Duodenal mucosa (tissue), 2 donors: ENCODE data around the gene MGAT4A.

Experiments
- H3K27ac ChIP-seq: one replicate; pipeline ENCODE4 v1.7.0; 2013; ENCODE audit warnings: low read depth, low read length
- H3K27me3 ChIP-seq, 2 donors: one replicate each; pipeline ENCODE4 v1.7.0; 2013; ENCODE audit warnings: low read length in 2 of 2, control low read depth in 1 of 2; ENCODE audit not compliant: insufficient read depth in 2 of 2, control insufficient read depth in 1 of 2
- H3K36me3 ChIP-seq, 2 donors: one replicate each; pipeline ENCODE4 v1.7.0; 2013; ENCODE audit warnings: low read length in 2 of 2, control low read depth in 1 of 2; ENCODE audit not compliant: insufficient read depth in 2 of 2, control insufficient read depth in 1 of 2
- H3K4me1 ChIP-seq, 2 donors: one replicate each; pipeline ENCODE4 v1.7.0; 2013; ENCODE audit warnings: low read length in 2 of 2, control low read depth in 1 of 2; ENCODE audit not compliant: insufficient read depth in 2 of 2, control insufficient read depth in 1 of 2
- H3K4me3 ChIP-seq, 2 donors: one replicate each; pipeline ENCODE4 v1.7.0; 2013; ENCODE audit warnings: low read length in 2 of 2, low read depth in 1 of 2
- H3K9ac ChIP-seq, 2 donors: one replicate each; pipeline ENCODE4 v1.7.0; 2013; ENCODE audit warnings: low read length in 2 of 2, low read depth in 1 of 2
- H3K9me3 ChIP-seq, 2 donors: one replicate each; pipeline ENCODE4 v1.7.0; 2013; ENCODE audit warnings: low read length in 2 of 2, control low read depth in 1 of 2; ENCODE audit not compliant: control insufficient read depth in 1 of 2

MGAT4A gene

GRCh38 chr2:98731041-98731893 lies at the start of gene MGAT4A:
Gene MGAT4A (minus strand): TSS chr2:98731132. CDS start chr2:98726332, 4,800 bp downstream.
- no peaks in the 10 kb centered on the region for H3K27me3 ChIP-seq
- H3K4me1 ChIP-seq: peaks cover 37 to 44% of the 10 kb centered on the region in 2 donors
- H3K4me3 ChIP-seq: peak within 1 kb of the TSS; percentile 88 to 94
- peak within 1 kb of the TSS; percentile 86 to 93 for H3K9ac ChIP-seq
- peak within 1 kb of the TSS; percentile 71 for H3K27ac ChIP-seq
- H3K9me3 ChIP-seq: no peaks in the 10 kb centered on the region
- no peaks in the 10 kb centered on the region for H3K36me3 ChIP-seq

- Histone ChIP-seq H3K27me3 (no peaks in the 10 kb centered on the region), H3K36me3 (no peaks in the 10 kb centered on the region), H3K4me1 (no peaks in the 10 kb centered on the region), H3K27ac (no peak overlapping the region), H3K9ac (no peak overlapping the region), H3K9me3 (peaks cover 0 to 13% of the 10 kb centered on the region in 2 donors), H3K4me3 (no peak overlapping the region)
Observed at GRCh38 chr2:98778741-98779483, 48.0 kb upstream of the MGAT4A start.

- H3K4me1 ChIP-seq: no peaks in the 10 kb centered on the region
- H3K27ac ChIP-seq: no peak overlapping the region
- H3K27me3 ChIP-seq: no peaks in the 10 kb centered on the region
- peaks cover 0 to 13% of the 10 kb centered on the region in 2 donors for H3K9me3 ChIP-seq
- H3K4me3 ChIP-seq: no peak overlapping the region
- H3K36me3 ChIP-seq: no peaks in the 10 kb centered on the region
- no peak overlapping the region for H3K9ac ChIP-seq
Observed at GRCh38 chr2:98778151-98778550, 47.2 kb upstream of the MGAT4A start.

- Histone ChIP-seq H3K4me1 (peaks cover 0 to 4% of the 10 kb centered on the region in 2 donors), H3K27ac (no peak overlapping the region), H3K9ac (no peak overlapping the region), H3K9me3 (peaks cover 0 to 12% of the 10 kb centered on the region in 2 donors), H3K36me3 (no peaks in the 10 kb centered on the region), H3K4me3 (no peak overlapping the region), H3K27me3 (no peaks in the 10 kb centered on the region)
Observed at GRCh38 chr2:98777710-98778109, 46.8 kb upstream of the MGAT4A start.

- H3K9me3 ChIP-seq: peaks cover 0 to 6% of the 10 kb centered on the region in 2 donors
- no peaks in the 10 kb centered on the region for H3K36me3 ChIP-seq
- no peak overlapping the region for H3K27ac ChIP-seq
- H3K27me3 ChIP-seq: no peaks in the 10 kb centered on the region
- H3K4me1 ChIP-seq: peaks cover 0 to 9% of the 10 kb centered on the region in 2 donors
- H3K4me3 ChIP-seq: no peak overlapping the region
- H3K9ac ChIP-seq: no peak overlapping the region
Observed at GRCh38 chr2:98777076-98777475, 46.1 kb upstream of the MGAT4A start.

GRCh38 chr2:98776136-98776535 lies 45.2 kb upstream of the MGAT4A start:
- Histone ChIP-seq H3K9me3 (no peaks in the 10 kb centered on the region), H3K36me3 (no peaks in the 10 kb centered on the region), H3K4me3 (no peak overlapping the region), H3K4me1 (peaks cover 0 to 9% of the 10 kb centered on the region in 2 donors), H3K27ac (no peak overlapping the region), H3K9ac (no peak overlapping the region), H3K27me3 (no peaks in the 10 kb centered on the region)

GRCh38 chr2:98775146-98775986 lies 44.4 kb upstream of the MGAT4A start:
- H3K4me1 ChIP-seq: peaks cover 0 to 9% of the 10 kb centered on the region in 2 donors
- no peaks in the 10 kb centered on the region for H3K9me3 ChIP-seq
- no peak overlapping the region for H3K27ac ChIP-seq
- H3K36me3 ChIP-seq: no peaks in the 10 kb centered on the region
- no peak overlapping the region for H3K9ac ChIP-seq
- H3K27me3 ChIP-seq: no peaks in the 10 kb centered on the region
- no peak overlapping the region for H3K4me3 ChIP-seq

GRCh38 chr2:98773907-98774306 lies 43.0 kb upstream of the MGAT4A start:
- Histone ChIP-seq H3K27ac (no peak overlapping the region), H3K36me3 (no peaks in the 10 kb centered on the region)

GRCh38 chr2:98773169-98773568 lies 42.2 kb upstream of the MGAT4A start:
- H3K36me3 ChIP-seq: no peaks in the 10 kb centered on the region
- H3K9me3 ChIP-seq: no peaks in the 10 kb centered on the region
- no peak overlapping the region for H3K27ac ChIP-seq
- no peak overlapping the region for H3K4me3 ChIP-seq
- H3K9ac ChIP-seq: no peak overlapping the region
- no peaks in the 10 kb centered on the region for H3K27me3 ChIP-seq
- H3K4me1 ChIP-seq: peaks cover 19 to 28% of the 10 kb centered on the region in 2 donors

More at GRCh38 chr2:98773907-98774306, 43.0 kb upstream of the MGAT4A start:
- Histone ChIP-seq H3K9ac (no peak overlapping the region), H3K4me1 (peaks cover 12 to 21% of the 10 kb centered on the region in 2 donors), H3K27me3 (no peaks in the 10 kb centered on the region), H3K9me3 (no peaks in the 10 kb centered on the region), H3K4me3 (no peak overlapping the region)
